GM23248 (cell line): ENCODE results near the gene AKIRIN1. TPM values are rescaled to one million over a fixed set of nuclear protein-coding genes. Genes with fewer than 3 reads are reported as not detected.
"Not testable (repeated sequence)": the region's sequence is repeated elsewhere in the genome, so short reads cannot be mapped to it uniquely, and the experiment has no call there.

Experiments
- DNase-seq: peaks from one replicate; pipeline ENCODE4 v3.0.0-alpha.2; 2015
- H2AFZ ChIP-seq: fragments of 200-600 bp; sonication (generic); 2 replicates; pipeline ENCODE4 v1.6.1; 2016; ENCODE audit warnings: antibody characterized with exemption
- H3F3A ChIP-seq: fragments of 200-600 bp; sonication (generic); 2 replicates; pipeline ENCODE4 v1.6.1; 2016; ENCODE audit warnings: mild to moderate bottlenecking, antibody characterized with exemption, mixed run types; ENCODE audit not compliant: insufficient read depth
- H3K27ac ChIP-seq: fragments of 200-600 bp; sonication (generic); 2 replicates; pipeline ENCODE4 v1.5.1; 2016; ENCODE audit warnings: mild to moderate bottlenecking
- H3K27me3 ChIP-seq: fragments of 200-600 bp; sonication (generic); replicated peaks from 2 replicates; pipeline ENCODE4 v1.6.1; 2016; ENCODE audit warnings: mild to moderate bottlenecking; ENCODE audit not compliant: insufficient read depth
- H3K36me3 ChIP-seq: fragments of 200-600 bp; sonication (generic); 2 replicates; pipeline ENCODE4 v1.6.1; 2016; ENCODE audit warnings: low read depth, mild to moderate bottlenecking
- H3K4me1 ChIP-seq: fragments of 200-600 bp; sonication (generic); 2 replicates; pipeline ENCODE4 v1.6.1; 2016; ENCODE audit warnings: mild to moderate bottlenecking; ENCODE audit not compliant: insufficient read depth
- H3K4me2 ChIP-seq: fragments of 200-600 bp; sonication (generic); one replicate; pipeline ENCODE4 v1.6.1; 2016; ENCODE audit warnings: mild to moderate bottlenecking; ENCODE audit not compliant: unreplicated experiment
- H3K4me3 ChIP-seq: fragments of 200-600 bp; sonication (generic); 2 replicates; pipeline ENCODE4 v1.5.1; 2016; ENCODE audit warnings: mild to moderate bottlenecking
- H3K79me2 ChIP-seq: fragments of 200-600 bp; sonication (generic); 2 replicates; pipeline ENCODE4 v1.6.1; 2016; ENCODE audit warnings: mild to moderate bottlenecking; ENCODE audit not compliant: insufficient read depth
- H3K9ac ChIP-seq: fragments of 200-600 bp; sonication (generic); 2 replicates; pipeline ENCODE4 v1.6.1; 2016; ENCODE audit warnings: mild to moderate bottlenecking
- H3K9me2 ChIP-seq: fragments of 200-600 bp; sonication (generic); 2 replicates; pipeline ENCODE4 v1.6.1; 2016; ENCODE audit warnings: mixed run types, mild to moderate bottlenecking, moderate library complexity; ENCODE audit not compliant: insufficient read depth
- H3K9me3 ChIP-seq: fragments of 200-600 bp; sonication (generic); one replicate; pipeline ENCODE4 v1.6.1; 2017; ENCODE audit warnings: low read depth
- H4K20me1 ChIP-seq: fragments of 200-600 bp; sonication (generic); 2 replicates; pipeline ENCODE4 v1.6.0; 2016; ENCODE audit not compliant: insufficient read depth
- EZH2 ChIP-seq: fragments of 200-600 bp; sonication (generic); IDR thresholded peaks from 2 replicates; pipeline ENCODE4 v1.6.1; 2018; ENCODE audit warnings: antibody characterized with exemption, mild to moderate bottlenecking; ENCODE audit not compliant: insufficient read depth, poor library complexity, severe bottlenecking
- EZH2phosphoT487 ChIP-seq: fragments of 200-600 bp; sonication (generic); IDR thresholded peaks from 2 replicates; pipeline ENCODE4 v1.6.1; 2018; ENCODE audit warnings: antibody characterized with exemption, moderate library complexity, mild to moderate bottlenecking, low read depth; ENCODE audit not compliant: insufficient read depth
- WGBS, 2 experiments: methylation state at CpG; one replicate each; pipeline ENCODE4 v1.1.6; 2015 to 2017; ENCODE audit warnings: low lambda C conversion rate in 2 of 2, low coverage in 1 of 2; ENCODE audit errors: missing lambda C conversion rate in 2 of 2; 5-methylcytosine and 5-hydroxymethylcytosine counted together
- in situ Hi-C: fragments of 300-500 bp; cut with MboI; formaldehyde crosslinking; loops from 2 replicates; pipeline ENCODE4 v1.15.0; 2020
- polyA plus RNA-seq: library from polyadenylated mRNA; unstranded; fragments of >200 nt; fragmentation: Nextera tagmentation; extraction: Ambion mirVana; gene quantifications from 2 replicates; pipeline ENCODE4 v1.2.1, GENCODE V29; 2016
- total RNA-seq: library from RNA; depleted of rRNA; stranded (reverse); fragments of >200 nt; shearing (Covaris generic); gene quantifications from 2 replicates; pipeline ENCODE4 v1.2.3, GENCODE V29; 2014

The AKIRIN1 gene
- total and polyA plus RNA-seq, 2 experiments from 2014 or later, result 68.5 to 69.7 TPM

DNA sequence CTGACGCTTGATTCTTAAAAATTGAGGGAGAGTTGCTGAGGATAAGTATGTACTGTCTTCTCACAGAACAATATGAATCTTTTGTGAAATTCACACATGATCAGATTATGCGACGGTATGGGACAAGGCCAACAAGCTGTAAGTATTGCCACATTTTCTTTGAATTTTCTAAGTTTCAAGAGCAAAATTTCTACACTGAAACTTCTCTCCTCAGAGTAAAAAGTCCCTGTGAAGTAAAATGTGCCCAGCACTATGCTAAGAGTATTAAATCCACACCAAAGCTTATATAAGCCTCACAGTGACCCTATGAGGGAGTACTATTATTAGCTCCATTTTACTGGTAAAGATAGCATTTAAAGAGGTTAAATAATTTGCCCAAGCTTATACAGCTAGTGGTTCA lies 12.2 kb downstream of the AKIRIN1 start:
- 98 to 100% methylated on average over 3 of the region's 3 CpGs for WGBS, 2 experiments
- peak; percentile 14 for DNase-seq
- Histone ChIP-seq H3F3A (peaks cover 36% of the 10 kb centered on the region), H3K4me2 (peak overlapping the region; percentile 36), H3K4me3 (no peak overlapping the region), H3K36me3 (peaks cover 81% of the 10 kb centered on the region), H3K27ac (peak overlapping the region; percentile 29), H3K9ac (no peak overlapping the region), H3K9me3 (no peaks in the 10 kb centered on the region), H3K79me2 (peaks cover 80% of the 10 kb centered on the region), H2AFZ (no peak overlapping the region), H4K20me1 (no peaks in the 10 kb centered on the region), H3K4me1 (peaks cover 18% of the 10 kb centered on the region), H3K27me3 (no peaks in the 10 kb centered on the region), H3K9me2 (no peaks in the 10 kb centered on the region)
- in situ Hi-C loops, result no loop called here
- TF ChIP-seq EZH2phosphoT487 (no peak), EZH2 (no peak)

DNA sequence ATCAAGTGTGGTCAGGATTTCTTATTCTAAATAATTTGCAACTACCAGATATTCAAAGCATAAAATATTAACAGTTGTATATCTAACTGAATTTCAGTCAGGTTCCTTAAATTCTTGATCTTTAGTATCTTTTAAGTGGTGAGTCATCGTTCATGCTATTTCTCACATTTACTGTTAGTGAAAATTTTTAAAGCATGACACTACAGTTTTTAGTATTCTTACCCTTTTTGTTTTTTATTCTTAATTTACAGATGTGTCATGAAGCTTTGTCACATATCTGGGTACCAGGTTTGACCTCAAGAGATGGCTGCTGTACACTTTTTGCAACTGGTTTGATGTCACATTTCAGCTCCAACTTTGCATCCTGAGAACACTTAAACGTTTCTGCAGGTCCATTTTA lies 12.7 kb downstream of the AKIRIN1 start:
- DNase-seq, result peak; percentile 72
- WGBS, 2 experiments, result 49 to 50% methylated on average over 2 of the region's 2 CpGs
- H3K9ac ChIP-seq, result no peak overlapping the region
- no peaks in the 10 kb centered on the region for H3K9me2 ChIP-seq
- H3K36me3 ChIP-seq, result peaks cover 85% of the 10 kb centered on the region
- H3K9me3 ChIP-seq, result no peaks in the 10 kb centered on the region
- no peak overlapping the region for H3K4me3 ChIP-seq
- peaks cover 42% of the 10 kb centered on the region for H3F3A ChIP-seq
- no peak overlapping the region for H2AFZ ChIP-seq
- peak overlapping the region; percentile 29 for H3K27ac ChIP-seq
- no peaks in the 10 kb centered on the region for H4K20me1 ChIP-seq
- in situ Hi-C loops, result no loop called here
- peaks cover 75% of the 10 kb centered on the region for H3K79me2 ChIP-seq
- TF ChIP-seq EZH2 (no peak), EZH2phosphoT487 (no peak)
- peak overlapping the region; percentile 36 for H3K4me2 ChIP-seq
- H3K4me1 ChIP-seq, result peaks cover 18% of the 10 kb centered on the region
- H3K27me3 ChIP-seq, result no peaks in the 10 kb centered on the region

DNA sequence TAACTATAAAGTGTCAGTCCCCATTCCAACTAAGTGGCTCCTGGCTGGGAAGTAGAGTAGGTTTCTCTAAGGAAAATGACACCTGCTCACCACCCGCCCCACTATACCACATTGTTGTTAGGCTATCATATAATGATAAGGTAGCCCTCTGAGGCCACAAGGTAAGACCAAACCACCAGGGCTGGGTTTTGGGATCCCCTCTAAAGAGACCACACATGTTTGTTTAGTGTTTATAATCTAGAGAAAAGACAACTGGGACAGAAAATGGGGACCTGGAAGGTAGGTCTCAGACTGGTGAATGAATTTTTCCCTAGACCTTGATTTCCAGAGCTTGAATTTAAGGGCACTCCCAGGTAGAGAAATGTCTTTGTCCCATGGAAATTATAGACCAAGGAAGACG lies 15.2 kb downstream of the AKIRIN1 start:
- H3K36me3 ChIP-seq, result peaks cover 84% of the 10 kb centered on the region
- no peak overlapping the region for H3K27ac ChIP-seq
- H3K27me3 ChIP-seq, result no peaks in the 10 kb centered on the region
- no peak for DNase-seq
- peaks cover 37% of the 10 kb centered on the region for H3F3A ChIP-seq
- H3K9ac ChIP-seq, result no peak overlapping the region
- H4K20me1 ChIP-seq, result no peaks in the 10 kb centered on the region
- H3K9me2 ChIP-seq, result no peaks in the 10 kb centered on the region
- no peaks in the 10 kb centered on the region for H3K9me3 ChIP-seq
- H3K4me3 ChIP-seq, result no peak overlapping the region
- WGBS, 2 experiments, result 48 to 50% methylated on average over 2 of the region's 2 CpGs
- in situ Hi-C loops, result no loop called here
- peaks cover 50% of the 10 kb centered on the region for H3K79me2 ChIP-seq
- peaks cover 18% of the 10 kb centered on the region for H3K4me1 ChIP-seq
- TF ChIP-seq EZH2phosphoT487 (no peak), EZH2 (no peak)
- H2AFZ ChIP-seq, result no peak overlapping the region
- no peak overlapping the region for H3K4me2 ChIP-seq

DNA sequence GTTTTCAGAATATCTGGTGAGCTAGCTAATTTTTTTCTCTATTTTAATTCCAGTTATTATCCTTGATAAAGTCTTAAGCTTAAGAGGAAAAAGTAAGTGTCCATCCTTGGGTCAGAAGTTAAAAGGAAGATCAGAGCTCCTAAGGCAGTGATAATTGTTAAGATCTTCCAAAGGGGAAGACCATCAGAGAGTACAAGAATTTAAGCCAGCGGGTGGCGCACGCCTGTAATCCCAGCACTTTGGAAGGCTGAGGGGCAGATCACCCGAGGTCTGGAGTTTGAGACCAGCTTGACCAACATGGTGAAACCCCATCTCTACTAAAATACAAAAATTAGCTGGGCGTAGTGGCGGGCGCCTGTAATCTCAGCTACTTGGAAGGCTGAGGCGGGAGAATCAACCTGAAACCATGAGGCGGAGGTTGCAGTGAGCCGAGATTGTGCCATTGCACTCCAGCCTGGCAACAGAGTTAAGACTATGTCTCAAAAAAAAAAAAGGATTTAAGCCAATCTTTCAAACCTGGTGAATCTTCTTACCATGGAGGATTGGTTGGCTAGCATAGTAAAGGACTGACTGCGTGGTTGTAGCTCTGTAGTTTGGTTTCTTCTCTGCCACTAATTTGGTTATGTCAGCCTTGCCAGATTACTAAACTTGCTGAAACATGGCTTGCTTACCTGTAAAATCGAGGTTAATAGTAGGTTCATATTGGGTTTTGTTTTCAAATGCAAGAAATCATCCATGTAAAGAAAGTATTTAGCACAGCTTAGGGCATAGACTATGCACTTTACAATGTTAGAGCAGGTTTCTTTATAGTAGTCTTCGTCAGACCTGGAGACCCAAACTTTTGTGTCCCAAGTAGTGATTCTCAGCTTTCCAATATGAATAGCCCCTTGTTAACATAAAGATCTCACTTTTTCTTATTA lies 15.9 kb downstream of the AKIRIN1 start:
- Histone ChIP-seq H3K36me3 (peaks cover 77% of the 10 kb centered on the region), H3K4me3 (no peak overlapping the region), H2AFZ (no peak overlapping the region), H3K27me3 (no peaks in the 10 kb centered on the region), H3K4me1 (peaks cover 18% of the 10 kb centered on the region), H3K4me2 (no peak overlapping the region), H3K9me2 (no peaks in the 10 kb centered on the region), H4K20me1 (no peaks in the 10 kb centered on the region), H3K9me3 (no peaks in the 10 kb centered on the region), H3K27ac (no peak overlapping the region), H3K9ac (no peak overlapping the region), H3K79me2 (peaks cover 43% of the 10 kb centered on the region), H3F3A (peaks cover 37% of the 10 kb centered on the region)
- no peak for DNase-seq
- in situ Hi-C loops, result no loop called here
- WGBS, 2 experiments, result 96 to 97% methylated on average over 13 of the region's 13 CpGs
- TF ChIP-seq EZH2phosphoT487 (no peak), EZH2 (no peak)

DNA sequence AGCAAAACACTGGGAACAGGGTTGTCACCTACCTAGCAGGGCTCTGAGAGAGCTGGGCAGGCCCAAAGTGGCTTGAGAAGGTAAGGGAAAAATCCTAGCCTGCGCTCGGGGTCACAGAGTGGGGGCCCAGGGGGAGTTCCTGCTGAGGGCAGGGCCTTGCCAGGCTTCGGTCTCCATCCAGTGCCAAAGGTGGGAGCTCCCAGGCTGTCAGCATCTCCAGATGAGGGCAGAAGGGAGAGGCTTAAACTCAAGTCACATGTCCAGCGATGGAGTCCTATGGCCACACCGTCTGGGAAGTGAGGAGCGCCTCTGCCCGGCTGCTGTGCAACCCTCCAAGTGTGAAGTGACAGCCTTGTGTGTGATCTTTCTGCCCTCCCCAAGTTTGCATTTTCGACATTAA lies 23.9 kb downstream of the AKIRIN1 start:
- in situ Hi-C loops, H3F3A ChIP-seq, DNase-seq, H3K4me3 ChIP-seq, H3K9me2 ChIP-seq, H3K27me3 ChIP-seq, H3K79me2 ChIP-seq, H3K4me1 ChIP-seq, H3K9me3 ChIP-seq, H4K20me1 ChIP-seq, H3K36me3 ChIP-seq, H2AFZ ChIP-seq, H3K4me2 ChIP-seq, H3K9ac ChIP-seq, H3K27ac ChIP-seq: not testable (repeated sequence)
- WGBS, 2 experiments, result 82 to 87% methylated on average over 8 of the region's 8 CpGs
